ENCODE measurements around the gene TNNC2. TPM values are rescaled to one million over a fixed set of nuclear protein-coding genes. Genes with fewer than 3 reads are reported as not detected.
A peak's percentile ranks its signal among the peaks of the same experiment; 100 is the strongest.

Gene TNNC2
- total and polyA plus RNA-seq, 2 donors (not counting 3 experiments of a cell fraction or from before 2014, with no cell fraction given), result 0.26 TPM; not detected in 1

DNA sequence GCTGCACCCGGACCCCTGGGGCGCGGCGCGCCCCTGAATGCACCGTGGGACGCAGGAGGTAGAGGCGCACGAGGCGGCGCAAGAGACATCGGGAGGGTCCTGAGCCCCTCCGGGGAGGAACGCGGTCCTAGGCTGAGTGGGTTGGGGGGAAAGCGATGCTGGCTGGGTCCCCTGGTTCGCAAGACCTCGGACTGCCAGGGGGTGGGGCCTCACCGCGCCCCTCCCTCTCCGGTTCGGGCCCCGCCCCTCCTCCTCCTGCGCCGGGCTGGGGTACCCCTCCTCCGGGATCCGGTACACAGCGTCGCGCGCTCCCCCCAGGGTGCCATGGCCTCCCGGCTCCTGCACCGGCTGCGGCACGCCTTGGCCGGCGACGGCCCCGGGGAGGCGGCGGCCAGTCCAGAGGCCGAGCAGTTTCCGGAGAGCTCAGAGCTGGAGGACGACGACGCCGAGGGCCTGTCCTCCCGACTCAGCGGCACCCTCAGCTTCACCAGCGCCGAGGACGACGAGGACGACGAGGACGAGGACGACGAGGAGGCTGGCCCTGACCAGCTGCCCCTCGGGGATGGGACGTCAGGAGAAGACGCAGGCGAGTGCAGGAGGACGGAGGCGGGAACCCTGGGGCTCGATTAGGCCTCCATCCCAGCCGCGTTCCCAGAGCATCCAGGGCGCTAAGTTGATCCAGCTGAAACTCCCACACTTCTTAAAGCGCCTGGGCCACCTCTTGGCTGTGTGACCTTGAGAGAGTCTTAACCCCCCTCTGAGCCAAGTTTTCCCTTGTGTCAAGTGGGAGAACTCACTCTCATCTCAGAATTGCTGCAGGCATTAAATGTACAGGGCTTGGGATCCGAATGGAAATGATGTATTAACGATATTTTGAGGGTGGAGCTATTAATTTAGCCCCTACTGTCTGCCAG is 7.0 kb upstream of the TNNC2 start:
- no peaks in the 10 kb centered on the region for H3K79me2 ChIP-seq (ENCODE audit: control insufficient read depth, insufficient read depth, low read length)
- H3K27me3 ChIP-seq (ENCODE audit: control insufficient read depth in 2 of 2, insufficient read depth in 2 of 2, low read length in 2 of 2), result no peaks in the 10 kb centered on the region
- DNase-seq (ENCODE audit: low read depth, low spot score) (peak; percentile 83), FAIRE-seq (peak; percentile 44)
- H3K4me2 ChIP-seq (ENCODE audit: insufficient read depth, low read length), result peak overlapping the region; percentile 90
- no peaks in the 10 kb centered on the region for H3K9me3 ChIP-seq (replicated peaks; ENCODE audit: control insufficient read depth, insufficient read depth, low read length)
- H3K9me1 ChIP-seq (replicated peaks; ENCODE audit: control insufficient read depth, extremely low read depth, insufficient read depth, low read length), result no peaks in the 10 kb centered on the region
- H3K27ac ChIP-seq (ENCODE audit: insufficient read depth, low read depth, low read length), result peak overlapping the region; percentile 71
- H3K36me3 ChIP-seq (ENCODE audit: control insufficient read depth in 2 of 2, extremely low read depth in 1 of 2, insufficient read depth in 2 of 2, low read length in 2 of 2), result no peaks in the 10 kb centered on the region
- intact Hi-C loops (cut with micrococcal nuclease), result loop anchor here (1.0 to 2.0 kb wide), 3 partner anchors 22 to 57 kb away; partner anchors contain the start of genes ACOT8, CTSA, NEURL2 and UBE2C
- TF ChIP-seq FOS (IDR thresholded peaks at IDR 0.05; ENCODE audit: borderline replicate concordance, insufficient read depth, low read length) (no peak), POLR2AphosphoS5 (IDR thresholded peaks at IDR 0.05; ENCODE audit: insufficient read depth, low read depth, low read length) (peak; percentile 73)
- POLR2A ChIA-PET, result interaction anchor here (0.6 kb wide), 2 partner anchors 41 to 101 kb away, joined by 3 to 7 read pairs; no protein-coding TSS in a partner anchor
- peak overlapping the region; percentile 89 for H3K9ac ChIP-seq (replicated peaks; ENCODE audit: extremely low read depth, insufficient read depth, low read length)
- CTCF ChIA-PET, result interaction anchor here (0.6 to 1.9 kb wide), 8 partner anchors 10 to 136 kb away, joined by 3 to 14 read pairs (median 5); no protein-coding TSS in a partner anchor
- BruUV-seq (replicated peaks), result no TSS peak
- H3K4me3 ChIP-seq (replicated peaks in 1 of 3; ENCODE audit: insufficient read depth in 1 of 3, low read depth in 1 of 3, low read length in 3 of 3), result peak overlapping the region; percentile 29 to 47 (median 35)
- H4K20me1 ChIP-seq (replicated peaks; ENCODE audit: control insufficient read depth, extremely low read depth, insufficient read depth, low read length), result no peaks in the 10 kb centered on the region
- H3K4me1 ChIP-seq (ENCODE audit: control insufficient read depth, extremely low read depth, insufficient read depth, low read length), result peaks cover 20% of the 10 kb centered on the region
- dilution Hi-C loops (cut with MboI; ENCODE audit: extremely low pct_ligation_motif_present, low sequenced_read_pairs), result no loop called here
- peak overlapping the region; percentile 98 for H2AFZ ChIP-seq (ENCODE audit: low read depth, low read length)

GRCh38 chr20:45833030-45833882 is 6.1 kb upstream of the TNNC2 start, which contains the start of gene SNX21:
SNX21 (plus strand) TSS chr20:45833799; CDS start chr20:45833920, 121 bp downstream.
- POLR2A ChIA-PET, result interaction anchor here (0.6 kb wide), 1 partner anchor 42 kb away, joined by 7 read pairs; no protein-coding TSS in a partner anchor
- dilution Hi-C loops (cut with MboI; ENCODE audit: extremely low pct_ligation_motif_present, low sequenced_read_pairs) (no loop called here), intact Hi-C loops (cut with micrococcal nuclease) (no loop called here)

More at GRCh38 chr20:45833030-45833882, 6.1 kb upstream of the TNNC2 start, which contains the start of gene SNX21:
- FAIRE-seq, result peak; percentile 88
- CTCF ChIA-PET, result interaction anchor here (0.6 to 1.9 kb wide), 7 partner anchors 9 to 137 kb away, joined by 3 to 14 read pairs (median 5); no protein-coding TSS in a partner anchor
- BruUV-seq (replicated peaks), result TSS peak; percentile 60
- Histone ChIP-seq H3K4me2 (ENCODE audit: insufficient read depth, low read length) (peak within 1 kb of the TSS; percentile 90), H3K4me1 (ENCODE audit: control insufficient read depth, extremely low read depth, insufficient read depth, low read length) (peaks cover 20% of the 10 kb centered on the region), H3K27me3 (ENCODE audit: control insufficient read depth in 2 of 2, insufficient read depth in 2 of 2, low read length in 2 of 2) (no peaks in the 10 kb centered on the region), H3K9ac (replicated peaks; ENCODE audit: extremely low read depth, insufficient read depth, low read length) (peak within 1 kb of the TSS; percentile 89), H3K4me3 (replicated peaks in 1 of 3; ENCODE audit: insufficient read depth in 1 of 3, low read depth in 1 of 3, low read length in 3 of 3) (peak within 1 kb of the TSS; percentile 35 to 64 (median 47)), H3K36me3 (ENCODE audit: control insufficient read depth in 2 of 2, extremely low read depth in 1 of 2, insufficient read depth in 2 of 2, low read length in 2 of 2) (no peaks in the 10 kb centered on the region), H3K9me1 (replicated peaks; ENCODE audit: control insufficient read depth, extremely low read depth, insufficient read depth, low read length) (no peaks in the 10 kb centered on the region), H3K79me2 (ENCODE audit: control insufficient read depth, insufficient read depth, low read length) (no peaks in the 10 kb centered on the region), H2AFZ (ENCODE audit: low read depth, low read length) (peak within 1 kb of the TSS; percentile 98), H4K20me1 (replicated peaks; ENCODE audit: control insufficient read depth, extremely low read depth, insufficient read depth, low read length) (no peaks in the 10 kb centered on the region), H3K9me3 (replicated peaks; ENCODE audit: control insufficient read depth, insufficient read depth, low read length) (no peaks in the 10 kb centered on the region), H3K27ac (ENCODE audit: insufficient read depth, low read depth, low read length) (peak within 1 kb of the TSS; percentile 71)
- DNase-seq (ENCODE audit: low read depth, low spot score), result peak; percentile 78
- TF ChIP-seq POLR2AphosphoS5 (IDR thresholded peaks at IDR 0.05; ENCODE audit: insufficient read depth, low read depth, low read length), result no peak
- TF ChIP-seq, protein P1, sequence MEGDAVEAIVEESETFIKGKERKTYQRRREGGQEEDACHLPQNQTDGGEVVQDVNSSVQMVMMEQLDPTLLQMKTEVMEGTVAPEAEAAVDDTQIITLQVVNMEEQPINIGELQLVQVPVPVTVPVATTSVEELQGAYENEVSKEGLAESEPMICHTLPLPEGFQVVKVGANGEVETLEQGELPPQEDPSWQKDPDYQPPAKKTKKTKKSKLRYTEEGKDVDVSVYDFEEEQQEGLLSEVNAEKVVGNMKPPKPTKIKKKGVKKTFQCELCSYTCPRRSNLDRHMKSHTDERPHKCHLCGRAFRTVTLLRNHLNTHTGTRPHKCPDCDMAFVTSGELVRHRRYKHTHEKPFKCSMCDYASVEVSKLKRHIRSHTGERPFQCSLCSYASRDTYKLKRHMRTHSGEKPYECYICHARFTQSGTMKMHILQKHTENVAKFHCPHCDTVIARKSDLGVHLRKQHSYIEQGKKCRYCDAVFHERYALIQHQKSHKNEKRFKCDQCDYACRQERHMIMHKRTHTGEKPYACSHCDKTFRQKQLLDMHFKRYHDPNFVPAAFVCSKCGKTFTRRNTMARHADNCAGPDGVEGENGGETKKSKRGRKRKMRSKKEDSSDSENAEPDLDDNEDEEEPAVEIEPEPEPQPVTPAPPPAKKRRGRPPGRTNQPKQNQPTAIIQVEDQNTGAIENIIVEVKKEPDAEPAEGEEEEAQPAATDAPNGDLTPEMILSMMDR (IDR thresholded peaks at IDR 0.05; ENCODE audit: extremely low read depth in 1 of 2, insufficient read depth in 1 of 2, low read depth in 1 of 2, low read length in 2 of 2), result no peak

All from endothelial cell of umbilical vein (primary cell).